Ishikawa (cell line): ENCODE results near the gene SMYD3.

Experiments used
- CEBPB ChIP-seq: IDR thresholded peaks from 2 replicates; pipeline ENCODE4 v1.6.1; 2012
- CREB1 ChIP-seq: IDR thresholded peaks from 2 replicates; pipeline ENCODE4 v1.6.1; 2012; ENCODE audit warnings: low read depth
- EP300 ChIP-seq: IDR thresholded peaks from 2 replicates; pipeline ENCODE4 v1.6.1; 2012; ENCODE audit warnings: borderline replicate concordance
- FOXM1 ChIP-seq: IDR thresholded peaks from 2 replicates; pipeline ENCODE4 v1.6.1; 2012; ENCODE audit warnings: low read depth, borderline replicate concordance
- NFIC ChIP-seq: IDR thresholded peaks from 2 replicates; pipeline ENCODE4 v1.6.1; 2012
- RAD21 ChIP-seq: IDR thresholded peaks from 2 replicates; pipeline ENCODE4 v1.6.1; 2012; ENCODE audit warnings: low read depth
- REST ChIP-seq: IDR thresholded peaks from 2 replicates; pipeline ENCODE4 v1.6.1; 2012; ENCODE audit warnings: low read depth, mild to moderate bottlenecking
- TAF1 ChIP-seq: IDR thresholded peaks from 2 replicates; pipeline ENCODE4 v1.6.1; 2012; ENCODE audit warnings: low read depth, mild to moderate bottlenecking
- TCF12 ChIP-seq: IDR thresholded peaks from 2 replicates; pipeline ENCODE4 v1.6.1; 2012; ENCODE audit warnings: low read depth
- USF1 ChIP-seq: IDR thresholded peaks from 2 replicates; pipeline ENCODE4 v1.6.1; 2012
- YY1 ChIP-seq: IDR thresholded peaks from 2 replicates; pipeline ENCODE4 v1.6.1; 2012; ENCODE audit warnings: low read depth

- TF ChIP-seq REST, result no peak
- TF ChIP-seq CEBPB, result no peak
- TF ChIP-seq TAF1, result no peak
- TF ChIP-seq EP300, result no peak
- TF ChIP-seq CREB1, result no peak
- TF ChIP-seq USF1, result no peak
- no peak for TF ChIP-seq RAD21
- no peak for TF ChIP-seq YY1
- TF ChIP-seq FOXM1, result no peak
- no peak for TF ChIP-seq NFIC
- TF ChIP-seq TCF12, result no peak
Observed at GRCh38 chr1:246035060-246035541, 472.0 kb downstream of the SMYD3 start.
